Panc1 (cell line): ENCODE measurements around the gene CNST. TPM values are rescaled to one million over a fixed set of nuclear protein-coding genes. Genes with fewer than 3 reads are reported as not detected.

Experiments
- ATAC-seq: fragments of 200-7000 bp; cut with Tn5 transposase; 2 replicates; pipeline ENCODE4 v1.9.1; 2020; ENCODE audit warnings: mild to moderate bottlenecking, moderate library complexity
- BruUV-seq: library from RNA; stranded (reverse); fragments of 400-500 nt; replicated peaks from 2 replicates; lab custom pipeline; 2021; lab: Mats Ljungman, UMichigan
- CTCF ChIA-PET: fragments of 300-600 bp; sonication (Branson Sonifier 250); formaldehyde crosslinking; loops from one replicate; lab custom pipeline; 2022; ENCODE audit warnings: antibody characterized with exemption; lab: Charles Lee
- POLR2A ChIA-PET: fragments of 300-600 bp; sonication (Branson Sonifier 250); formaldehyde crosslinking; loops from one replicate; lab custom pipeline; 2022; ENCODE audit warnings: antibody characterized with exemption; lab: Charles Lee
- DNase-seq: peaks from one replicate; pipeline ENCODE4 v3.0.0-alpha.2; 2010; ENCODE audit warnings: low read depth, low spot score
- H3K27ac ChIP-seq: 2 replicates; pipeline ENCODE4 v1.5.1; 2011; ENCODE audit warnings: mild to moderate bottlenecking, low read length, inconsistent platforms
- H3K27me3 ChIP-seq: fragments of 200-500 bp; sonication (Bioruptor generic); 2 replicates; pipeline ENCODE4 v1.6.0; 2014; ENCODE audit warnings: low read length, inconsistent platforms; ENCODE audit not compliant: control insufficient read depth, insufficient read depth
- H3K36me3 ChIP-seq: fragments of 200-500 bp; sonication (Bioruptor generic); 2 replicates; pipeline ENCODE4 v1.5.1; 2014; ENCODE audit warnings: inconsistent platforms, mild to moderate bottlenecking, low read length, moderate library complexity; ENCODE audit not compliant: control insufficient read depth, insufficient read depth
- H3K4me1 ChIP-seq: 2 replicates; pipeline ENCODE4 v1.5.1; 2011; ENCODE audit warnings: inconsistent platforms, mild to moderate bottlenecking, low read length, moderate library complexity; ENCODE audit not compliant: control insufficient read depth, insufficient read depth
- H3K4me3 ChIP-seq, 2 experiments: 2 replicates each; pipeline ENCODE4 v1.5.1; 2011 to 2012; ENCODE audit warnings: low read depth in 2 of 2, low read length in 2 of 2, mild to moderate bottlenecking in 2 of 2, inconsistent platforms in 1 of 2, moderate library complexity in 1 of 2
- H3K9me3 ChIP-seq: fragments of 200-500 bp; sonication (Bioruptor generic); 2 replicates; pipeline ENCODE4 v1.5.1; 2014; ENCODE audit warnings: low read depth, mild to moderate bottlenecking, inconsistent platforms, low read length, moderate library complexity; ENCODE audit not compliant: control insufficient read depth, insufficient read depth
- CTCF ChIP-seq: fragments of 450-650 bp; IDR thresholded peaks from 2 replicates; pipeline ENCODE4 v1.5.1; 2017; ENCODE audit warnings: mild to moderate bottlenecking
- POLR2AphosphoS5 ChIP-seq: IDR thresholded peaks from 2 replicates; pipeline ENCODE4 v1.6.1; 2012; ENCODE audit warnings: mild to moderate bottlenecking, low read depth, low read length, moderate library complexity
- REST ChIP-seq, 2 experiments: IDR thresholded peaks; 2 replicates each; pipeline ENCODE4 v1.6.1; 2011 to 2012; ENCODE audit warnings: low read depth in 2 of 2, control low read depth in 1 of 2, low read length in 1 of 2, mild to moderate bottlenecking in 1 of 2, moderate library complexity in 1 of 2; ENCODE audit not compliant: insufficient read depth in 1 of 2
- SIN3A ChIP-seq: IDR thresholded peaks from 2 replicates; pipeline ENCODE4 v1.6.1; 2012; ENCODE audit warnings: low read depth, mild to moderate bottlenecking, low read length, moderate library complexity, borderline replicate concordance; ENCODE audit not compliant: insufficient read depth
- TCF7L2 ChIP-seq: IDR thresholded peaks from 2 replicates; pipeline ENCODE4 v1.6.1; 2011; ENCODE audit warnings: mild to moderate bottlenecking, low read depth, low read length, inconsistent platforms
- in situ Hi-C: cut with HindIII; loops from 2 replicates; pipeline ENCODE4 v1.10.0; 2016; ENCODE audit warnings: low sequenced_read_pairs, low pct_unique_long_range_greater_than_20kb
- intact Hi-C: fragments of 100-400 bp; cut with micrococcal nuclease; formaldehyde crosslinking; loops from one replicate; pipeline ENCODE4 v1.10.0; 2022; ENCODE audit not compliant: unreplicated experiment
- total RNA-seq: library from RNA; stranded (reverse); gene quantifications from one replicate; pipeline ENCODE4 v1.2.1, GENCODE V29; 2021; ENCODE audit not compliant: unreplicated experiment

CNST gene
- total RNA-seq, 1 experiment from 2014 or later, result 18.5 TPM

- ChIA-PET POLR2A (interaction anchor here (0.5 kb wide), 1 partner anchor 101 kb away, joined by 3 read pairs; no protein-coding TSS in a partner anchor), CTCF (no interaction called here)
- Histone ChIP-seq H3K9me3 (no peaks in the 10 kb centered on the region), H3K4me1 (no peaks in the 10 kb centered on the region), H3K27ac (no peak overlapping the region), H3K4me3 (no peak overlapping the region), H3K36me3 (no peaks in the 10 kb centered on the region), H3K27me3 (no peaks in the 10 kb centered on the region)
- no peak for TF ChIP-seq CTCF
- no peak for TF ChIP-seq SIN3A
- TF ChIP-seq REST (IDR thresholded peaks at IDR 0.05; ENCODE audit: insufficient read depth in 1 of 2, low read depth in 2 of 2, low read length in 1 of 2), result no peak
- TF ChIP-seq TCF7L2, result no peak
- intact Hi-C loops, result no loop called here
- no TSS peak for BruUV-seq
- DNase-seq (no peak), ATAC-seq (no peak)
- in situ Hi-C loops, result no loop called here
Observed at GRCh38 chr1:246659594-246660140, 93.4 kb downstream of the CNST start.

GRCh38 chr1:246661451-246661850 is 95.2 kb downstream of the CNST start:
- TF ChIP-seq TCF7L2, result no peak
- intact Hi-C loops, result no loop called here
- Histone ChIP-seq H3K9me3 (no peaks in the 10 kb centered on the region), H3K27me3 (no peaks in the 10 kb centered on the region), H3K27ac (no peak overlapping the region), H3K36me3 (no peaks in the 10 kb centered on the region), H3K4me3 (no peak overlapping the region), H3K4me1 (no peaks in the 10 kb centered on the region)
- ChIA-PET POLR2A (no interaction called here), CTCF (no interaction called here)
- no TSS peak for BruUV-seq
- ATAC-seq (no peak), DNase-seq (no peak)
- in situ Hi-C loops, result no loop called here

- TF ChIP-seq POLR2AphosphoS5 (no peak), CTCF (no peak), TCF7L2 (no peak), SIN3A (no peak)
- DNase-seq (no peak), ATAC-seq (no peak)
- Histone ChIP-seq H3K36me3 (no peaks in the 10 kb centered on the region), H3K4me3 (no peak overlapping the region), H3K27ac (no peak overlapping the region), H3K27me3 (no peaks in the 10 kb centered on the region), H3K4me1 (no peaks in the 10 kb centered on the region), H3K9me3 (no peaks in the 10 kb centered on the region)
- intact Hi-C loops (no loop called here), in situ Hi-C loops (no loop called here)
- ChIA-PET POLR2A (no interaction called here), CTCF (no interaction called here)
- BruUV-seq, result no TSS peak
Observed at GRCh38 chr1:246667773-246668172, 101.5 kb downstream of the CNST start.
